Brain pericyte (primary cell): ENCODE measurements around the gene PDZD7.
"Not testable (repeated sequence)": the region's sequence is repeated elsewhere in the genome, so short reads cannot be mapped to it uniquely, and the experiment has no call there.

ENCODE experiments used
- DNase-seq: peaks from one replicate; pipeline ENCODE4 v3.0.0-alpha.2; 2012; ENCODE audit warnings: low read depth, low spot score

Gene PDZD7

GRCh38 chr10:100983868-100984671 is 46.9 kb downstream of the PDZD7 start:
- no peak for DNase-seq

- no peak for DNase-seq
Observed at GRCh38 chr10:100982916-100983830, 47.8 kb downstream of the PDZD7 start.

- DNase-seq: no peak
Observed at GRCh38 chr10:100981178-100981772, 49.7 kb downstream of the PDZD7 start.

- no peak for DNase-seq
Observed at GRCh38 chr10:100980711-100981110, 50.2 kb downstream of the PDZD7 start.

GRCh38 chr10:100980311-100980710 is 50.6 kb downstream of the PDZD7 start:
- no peak for DNase-seq

GRCh38 chr10:100979791-100980272 is 51.1 kb downstream of the PDZD7 start:
- DNase-seq: no peak

GRCh38 chr10:100978901-100979195 is 52.1 kb downstream of the PDZD7 start:
- no peak for DNase-seq

GRCh38 chr10:100978121-100978900 is 52.6 kb downstream of the PDZD7 start:
- DNase-seq: no peak

- DNase-seq: no peak
Observed at GRCh38 chr10:100977436-100977835, 53.5 kb downstream of the PDZD7 start.

GRCh38 chr10:100976906-100977305 is 54.0 kb downstream of the PDZD7 start:
- DNase-seq: no peak

GRCh38 chr10:100975397-100975796 is 55.5 kb downstream of the PDZD7 start:
- not testable (repeated sequence) for DNase-seq

- no peak for DNase-seq
Observed at GRCh38 chr10:100972904-100973535, 57.9 kb downstream of the PDZD7 start.

- no peak for DNase-seq
Observed at GRCh38 chr10:100972115-100972903, 58.6 kb downstream of the PDZD7 start.

- no peak for DNase-seq
Observed at GRCh38 chr10:100970914-100971811, 59.8 kb downstream of the PDZD7 start.

GRCh38 chr10:100970076-100970913 is 60.6 kb downstream of the PDZD7 start:
- no peak for DNase-seq

- no peak for DNase-seq
Observed at GRCh38 chr10:100969187-100970075, 61.5 kb downstream of the PDZD7 start, which contains the start of gene SEMA4G. SEMA4G (plus strand) TSS chr10:100969504; CDS start chr10:100972913, 3,409 bp downstream.

GRCh38 chr10:100968863-100969186 is 62.1 kb downstream of the PDZD7 start:
- no peak for DNase-seq
